Retinal pigment epithelial cell (primary cell): Measurements from ENCODE around the gene PPP4R2.

Source experiments
- DNase-seq: peaks from one replicate; pipeline ENCODE4 v3.0.0-alpha.2; 2010; ENCODE audit warnings: low read depth
- H3K4me3 ChIP-seq: 2 replicates; pipeline ENCODE4 v1.5.1; 2011; ENCODE audit warnings: mild to moderate bottlenecking, low read length, control low read depth, moderate library complexity
- TF ChIP-seq, protein P1 (sequence below): conservative IDR thresholded peaks from 2 replicates; pipeline ENCODE4 v1.5.1; 2011; ENCODE audit warnings: low read depth, low read length, control low read depth, inconsistent platforms

Gene PPP4R2

DNA sequence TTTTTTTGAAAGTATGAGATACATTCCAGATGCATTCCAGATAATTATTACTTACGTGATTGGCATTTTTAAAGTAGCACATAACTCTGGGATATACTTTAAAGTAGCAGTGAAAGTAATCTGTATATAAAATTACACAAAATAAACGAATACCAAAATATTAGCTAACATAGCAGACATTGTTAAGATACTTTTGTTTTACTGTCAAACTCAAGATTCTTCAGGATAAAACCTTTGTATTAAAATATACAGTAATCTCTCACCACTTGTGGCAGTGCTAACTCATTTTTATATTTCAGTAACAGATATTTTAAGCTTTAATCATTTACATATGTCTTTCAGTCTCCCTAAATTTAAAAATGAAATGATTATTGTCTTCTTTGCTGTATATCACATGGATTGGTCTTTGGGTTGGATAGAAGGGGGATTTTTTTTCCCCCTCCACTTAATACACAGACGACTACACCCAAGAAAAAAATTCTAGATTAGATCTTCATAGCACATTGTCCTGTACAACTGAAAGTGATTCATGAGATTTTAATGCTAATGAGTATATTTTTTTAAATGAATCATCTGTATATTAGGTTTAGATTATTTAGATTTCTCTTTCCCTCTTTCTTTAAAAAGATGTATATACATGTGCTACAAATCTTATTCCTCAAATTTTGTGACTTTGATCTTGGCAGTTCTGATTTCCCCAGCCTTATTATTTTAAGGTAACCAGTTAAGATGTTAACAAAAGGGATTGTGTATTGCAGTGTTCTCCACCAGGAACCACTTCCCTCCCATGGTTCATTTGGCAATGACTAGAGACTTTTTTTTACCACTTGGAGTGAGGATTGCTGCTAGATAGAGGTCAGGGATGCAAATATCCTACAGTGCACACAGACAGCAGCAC, 40.3 kb downstream of the PPP4R2 start:
- H3K4me3 ChIP-seq = no peak overlapping the region
- DNase-seq = no peak
- TF ChIP-seq, protein P1, sequence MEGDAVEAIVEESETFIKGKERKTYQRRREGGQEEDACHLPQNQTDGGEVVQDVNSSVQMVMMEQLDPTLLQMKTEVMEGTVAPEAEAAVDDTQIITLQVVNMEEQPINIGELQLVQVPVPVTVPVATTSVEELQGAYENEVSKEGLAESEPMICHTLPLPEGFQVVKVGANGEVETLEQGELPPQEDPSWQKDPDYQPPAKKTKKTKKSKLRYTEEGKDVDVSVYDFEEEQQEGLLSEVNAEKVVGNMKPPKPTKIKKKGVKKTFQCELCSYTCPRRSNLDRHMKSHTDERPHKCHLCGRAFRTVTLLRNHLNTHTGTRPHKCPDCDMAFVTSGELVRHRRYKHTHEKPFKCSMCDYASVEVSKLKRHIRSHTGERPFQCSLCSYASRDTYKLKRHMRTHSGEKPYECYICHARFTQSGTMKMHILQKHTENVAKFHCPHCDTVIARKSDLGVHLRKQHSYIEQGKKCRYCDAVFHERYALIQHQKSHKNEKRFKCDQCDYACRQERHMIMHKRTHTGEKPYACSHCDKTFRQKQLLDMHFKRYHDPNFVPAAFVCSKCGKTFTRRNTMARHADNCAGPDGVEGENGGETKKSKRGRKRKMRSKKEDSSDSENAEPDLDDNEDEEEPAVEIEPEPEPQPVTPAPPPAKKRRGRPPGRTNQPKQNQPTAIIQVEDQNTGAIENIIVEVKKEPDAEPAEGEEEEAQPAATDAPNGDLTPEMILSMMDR = no peak

DNA sequence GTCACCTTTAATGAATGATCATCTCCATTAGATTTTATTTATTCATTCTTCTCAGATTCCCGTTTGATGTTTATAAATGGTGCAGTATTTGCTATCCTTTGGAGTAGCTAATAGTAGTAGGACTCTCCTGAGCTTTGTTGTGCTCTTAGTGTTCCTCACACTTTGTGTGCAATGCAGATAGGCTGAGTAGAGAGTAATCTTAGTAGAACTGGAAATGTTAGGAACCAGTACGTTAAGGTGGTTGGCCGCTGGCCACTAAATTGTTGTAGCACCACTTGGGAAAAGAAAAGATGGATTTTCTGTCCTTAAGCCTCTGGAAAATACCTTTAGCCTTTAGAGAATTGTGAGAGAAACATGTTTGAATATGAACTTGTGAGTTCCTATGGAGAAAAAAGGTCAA, 44.9 kb downstream of the PPP4R2 start:
- H3K4me3 ChIP-seq = no peak overlapping the region
- TF ChIP-seq, protein P1 = no peak
- no peak for DNase-seq

DNA sequence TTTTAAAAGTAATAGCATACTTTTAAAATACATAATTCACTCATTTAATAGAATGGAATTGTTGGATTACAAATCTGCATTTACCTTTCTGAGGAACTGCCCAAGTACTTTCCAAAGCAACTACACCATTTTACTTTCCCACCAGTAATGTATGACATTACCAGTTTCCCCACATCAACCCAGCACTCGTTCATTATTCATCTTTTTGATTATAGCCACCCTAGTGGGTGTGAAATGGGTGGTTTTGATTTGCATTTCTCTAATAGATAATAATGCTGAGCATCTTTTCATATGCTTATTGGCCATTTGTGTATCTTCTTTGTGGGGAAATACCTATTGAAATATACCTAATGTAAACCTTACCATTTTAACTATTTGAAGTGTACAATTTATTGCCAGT, 46.8 kb downstream of the PPP4R2 start:
- DNase-seq = no peak
- H3K4me3 ChIP-seq = no peak overlapping the region
- TF ChIP-seq, protein P1 = no peak

DNA sequence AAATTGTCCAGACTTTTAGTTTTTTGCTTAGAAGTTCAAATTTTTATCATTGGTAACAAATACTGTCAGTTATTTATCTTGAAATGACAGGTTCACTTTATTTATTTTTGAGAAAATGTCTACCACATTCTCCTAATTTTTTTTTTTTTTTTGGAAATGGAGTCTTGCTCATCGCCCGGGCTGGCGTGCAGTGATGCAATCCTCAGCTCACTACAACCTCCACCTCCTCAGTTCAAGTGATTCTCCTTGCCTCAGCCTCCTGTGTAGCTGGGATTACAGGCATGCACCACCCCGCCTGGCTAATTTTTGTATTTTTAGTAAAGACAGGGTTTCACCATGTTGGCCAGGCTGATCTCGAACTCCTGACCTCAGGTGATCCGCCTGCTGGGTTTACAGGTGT, 48.8 kb downstream of the PPP4R2 start:
- TF ChIP-seq, protein P1 = no peak
- H3K4me3 ChIP-seq = no peak overlapping the region
- no peak for DNase-seq

DNA sequence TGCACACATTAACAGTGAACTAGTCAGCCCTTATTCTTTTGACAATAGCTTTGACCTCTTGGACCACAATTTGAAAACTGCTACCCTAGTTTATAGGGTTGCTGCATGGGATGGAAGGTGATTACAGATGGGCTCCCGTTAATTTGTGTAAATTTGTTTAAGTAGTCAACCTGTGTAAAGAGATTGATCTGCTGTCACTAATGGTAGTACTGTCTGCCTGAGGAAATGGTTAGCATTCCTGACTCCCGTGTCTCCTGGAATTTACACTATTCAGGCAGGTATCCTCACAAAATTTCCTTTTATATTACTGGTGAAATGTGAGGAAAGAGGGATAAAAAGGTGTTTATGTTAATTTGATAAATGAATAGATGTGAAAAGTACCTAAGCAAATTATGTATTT, 49.6 kb downstream of the PPP4R2 start:
- TF ChIP-seq, protein P1 = no peak
- DNase-seq = no peak
- H3K4me3 ChIP-seq = no peak overlapping the region

DNA sequence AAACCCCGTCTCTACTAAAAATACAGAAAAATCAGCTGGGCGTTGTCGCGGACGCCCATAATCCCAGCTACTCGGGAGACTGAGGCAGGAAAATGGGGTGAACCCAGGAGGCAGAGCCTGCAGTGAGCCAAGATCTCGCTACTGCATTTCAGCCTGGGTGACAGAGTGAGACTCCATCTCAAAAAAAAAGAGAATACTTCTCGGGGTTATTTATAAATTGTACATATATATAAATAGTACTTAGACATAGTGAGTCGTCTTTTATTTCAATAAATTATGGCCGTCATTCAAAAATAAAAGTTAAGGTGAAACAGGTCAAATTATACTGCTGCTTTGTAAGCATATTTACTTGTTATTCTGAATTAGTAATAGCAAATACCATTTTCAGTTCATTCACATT, 52.7 kb downstream of the PPP4R2 start:
- no peak for DNase-seq
- no peak overlapping the region for H3K4me3 ChIP-seq
- TF ChIP-seq, protein P1 = no peak

DNA sequence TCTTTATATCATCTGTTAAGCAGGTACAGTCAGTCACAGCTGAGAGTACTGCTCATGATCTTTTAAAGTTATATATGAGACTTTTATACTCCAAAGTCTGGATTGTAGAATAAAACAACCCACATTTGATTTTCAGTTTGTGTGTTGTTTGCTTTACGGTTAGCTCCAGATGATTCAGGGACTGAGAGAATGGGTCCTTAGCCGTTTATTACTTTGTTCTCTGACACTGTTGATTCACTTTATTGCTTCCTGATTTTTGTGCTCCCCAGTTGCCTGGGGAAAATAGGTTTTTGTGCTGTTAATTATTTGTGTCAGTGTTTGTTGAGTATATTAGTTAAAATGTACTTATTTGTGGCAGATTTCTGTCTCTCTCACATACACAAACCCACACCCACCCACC, 56.2 kb downstream of the PPP4R2 start:
- TF ChIP-seq, protein P1 = no peak
- H3K4me3 ChIP-seq = no peak overlapping the region
- no peak for DNase-seq
